Trophoblast cell (in vitro differentiated cells and primary cell): ENCODE results near the gene HIF3A.

Source experiments
- DNase-seq, 2 donors: peaks; one replicate each; pipeline ENCODE4 v3.0.0-alpha.2; 2016
- H2AFZ ChIP-seq: 2 replicates; pipeline ENCODE4 v1.6.1; 2013; ENCODE audit warnings: low read length, moderate library complexity, mild to moderate bottlenecking; ENCODE audit not compliant: insufficient read depth, poor library complexity
- H2AK5ac ChIP-seq: 2 replicates; pipeline ENCODE4 v1.6.1; 2013; ENCODE audit warnings: mild to moderate bottlenecking, low read length
- H2BK120ac ChIP-seq: 2 replicates; pipeline ENCODE4 v1.6.1; 2013; ENCODE audit warnings: low read length, mild to moderate bottlenecking, moderate library complexity; ENCODE audit not compliant: insufficient read depth, poor library complexity
- H2BK12ac ChIP-seq: 2 replicates; pipeline ENCODE4 v1.6.1; 2013; ENCODE audit warnings: mild to moderate bottlenecking, low read length, moderate library complexity
- H2BK5ac ChIP-seq: 2 replicates; pipeline ENCODE4 v1.6.1; 2013; ENCODE audit warnings: low read length, low read depth, moderate library complexity, mild to moderate bottlenecking; ENCODE audit not compliant: poor library complexity
- H3K14ac ChIP-seq: 2 replicates; pipeline ENCODE4 v1.6.1; 2013; ENCODE audit warnings: mild to moderate bottlenecking, low read length
- H3K18ac ChIP-seq: 2 replicates; pipeline ENCODE4 v1.6.1; 2013; ENCODE audit warnings: mild to moderate bottlenecking, low read length
- H3K23ac ChIP-seq: 2 replicates; pipeline ENCODE4 v1.6.1; 2013; ENCODE audit warnings: low read length
- H3K27ac ChIP-seq: 2 replicates; pipeline ENCODE4 v1.5.1; 2013; ENCODE audit warnings: low read depth, mild to moderate bottlenecking, inconsistent platforms, low read length, moderate library complexity
- H3K27me3 ChIP-seq: 2 replicates; pipeline ENCODE4 v1.6.1; 2013; ENCODE audit warnings: inconsistent platforms, mild to moderate bottlenecking, low read length, moderate library complexity; ENCODE audit not compliant: insufficient read depth
- H3K36me3 ChIP-seq, 2 experiments: 1 replicate in 1 of 2; 2 replicates in 1 of 2; pipeline ENCODE4 v1.6.1; 2013; ENCODE audit warnings: low read length in 2 of 2, mild to moderate bottlenecking in 2 of 2, moderate library complexity in 1 of 2; ENCODE audit not compliant: insufficient read depth in 2 of 2, control insufficient read depth in 1 of 2
- H3K4ac ChIP-seq: 2 replicates; pipeline ENCODE4 v1.6.1; 2013; ENCODE audit warnings: low read depth, mild to moderate bottlenecking, low read length, moderate library complexity
- H3K4me1 ChIP-seq, 2 experiments: 1 replicate in 1 of 2; 2 replicates in 1 of 2; pipeline ENCODE4 v1.6.1; 2013; ENCODE audit warnings: low read length in 2 of 2, mild to moderate bottlenecking in 2 of 2, moderate library complexity in 1 of 2; ENCODE audit not compliant: insufficient read depth in 2 of 2, control insufficient read depth in 1 of 2
- H3K4me2 ChIP-seq: 2 replicates; pipeline ENCODE4 v1.6.1; 2013; ENCODE audit warnings: inconsistent platforms, mild to moderate bottlenecking, low read length, moderate library complexity
- H3K4me3 ChIP-seq: 2 replicates; pipeline ENCODE4 v1.5.1; 2013; ENCODE audit warnings: mild to moderate bottlenecking, low read depth, low read length, inconsistent platforms
- H3K79me1 ChIP-seq: one replicate; pipeline ENCODE4 v1.6.1; 2013; ENCODE audit warnings: low read length
- H3K79me2 ChIP-seq: 2 replicates; pipeline ENCODE4 v1.6.1; 2013; ENCODE audit warnings: low read length, mild to moderate bottlenecking; ENCODE audit not compliant: control insufficient read depth, insufficient read depth, poor library complexity
- H3K9ac ChIP-seq: 2 replicates; pipeline ENCODE4 v1.6.1; 2013; ENCODE audit warnings: mild to moderate bottlenecking, low read length
- H3K9me3 ChIP-seq: 2 replicates; pipeline ENCODE4 v1.6.1; 2013; ENCODE audit warnings: low read depth, mild to moderate bottlenecking, control low read depth, inconsistent platforms, low read length; ENCODE audit not compliant: insufficient read depth
- H4K12ac ChIP-seq: 2 replicates; pipeline ENCODE4 v1.6.1; 2013; ENCODE audit warnings: low read depth, mild to moderate bottlenecking, low read length, moderate library complexity
- H4K8ac ChIP-seq: 2 replicates; pipeline ENCODE4 v1.6.1; 2013; ENCODE audit warnings: low read depth, mild to moderate bottlenecking, low read length, moderate library complexity
- H4K91ac ChIP-seq: one replicate; pipeline ENCODE4 v1.6.1; 2013; ENCODE audit warnings: low read depth, mild to moderate bottlenecking, low read length, moderate library complexity
- WGBS: extraction: QIAGEN DNeasy Blood & Tissue Kit; methylation state at CpG from one replicate; pipeline ENCODE4 v1.1.7; 2013; ENCODE audit warnings: missing lambda C conversion rate; ENCODE audit not compliant: insufficient read length, insufficient coverage; ENCODE audit errors: extremely low coverage; 5-methylcytosine and 5-hydroxymethylcytosine counted together

The HIF3A gene

GRCh38 chr19:46366620-46367292, 69.9 kb downstream of the HIF3A start:
- no peak overlapping the region for H4K8ac ChIP-seq
- H3K9me3 ChIP-seq, result peaks cover 2% of the 10 kb centered on the region
- H3K18ac ChIP-seq, result no peak overlapping the region
- peaks cover 2% of the 10 kb centered on the region for H3K79me1 ChIP-seq
- H3K4ac ChIP-seq, result no peak overlapping the region
- peaks cover 9 to 22% of the 10 kb centered on the region in 2 experiments for H3K36me3 ChIP-seq
- peaks cover 1% of the 10 kb centered on the region for H3K79me2 ChIP-seq
- no CpG with 5 or more reads among the region's 9 CpGs for WGBS
- no peak overlapping the region for H3K23ac ChIP-seq
- H2BK12ac ChIP-seq, result no peak overlapping the region
- H3K4me2 ChIP-seq, result no peak overlapping the region
- no peak overlapping the region for H4K91ac ChIP-seq
- H2AFZ ChIP-seq, result no peak overlapping the region
- no peak overlapping the region for H3K4me3 ChIP-seq
- H3K4me1 ChIP-seq, result peaks cover 11 to 14% of the 10 kb centered on the region in 2 experiments
- no peak overlapping the region for H4K12ac ChIP-seq
- H2AK5ac ChIP-seq, result no peak overlapping the region
- DNase-seq, result no peak
- no peak overlapping the region for H2BK120ac ChIP-seq
- H3K14ac ChIP-seq, result no peak overlapping the region
- H2BK5ac ChIP-seq, result no peak overlapping the region
- H3K27ac ChIP-seq, result no peak overlapping the region
- no peak overlapping the region for H3K9ac ChIP-seq
- no peaks in the 10 kb centered on the region for H3K27me3 ChIP-seq

DNA sequence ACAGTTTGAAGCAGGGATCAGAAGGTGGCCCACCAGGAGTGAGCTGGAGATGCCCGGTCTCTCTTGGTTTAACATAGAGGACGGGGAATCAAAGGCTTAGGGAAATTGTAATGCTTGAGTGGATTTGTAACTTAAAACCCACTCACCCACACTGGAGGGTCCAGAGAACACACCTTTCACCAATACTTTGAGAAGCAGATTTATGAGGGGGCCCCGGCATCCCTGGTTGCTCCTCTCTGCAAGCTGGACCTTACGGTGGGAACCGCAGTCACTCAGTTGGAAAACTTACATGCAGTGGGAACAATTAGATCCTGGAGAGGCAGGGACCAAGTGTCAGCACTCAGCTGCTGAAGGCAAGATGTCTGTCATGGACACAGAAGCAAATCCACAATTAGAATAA, 70.6 kb downstream of the HIF3A start:
- no peak overlapping the region for H4K8ac ChIP-seq
- no peak overlapping the region for H2BK120ac ChIP-seq
- peaks cover 9 to 22% of the 10 kb centered on the region in 2 experiments for H3K36me3 ChIP-seq

GRCh38 chr19:46368116-46368515, 71.3 kb downstream of the HIF3A start:
- H2AFZ ChIP-seq, result no peak overlapping the region
- H2BK120ac ChIP-seq, result no peak overlapping the region
- no peak overlapping the region for H3K18ac ChIP-seq
- H3K4ac ChIP-seq, result no peak overlapping the region
- no peak overlapping the region for H3K4me2 ChIP-seq
- peaks cover 9 to 22% of the 10 kb centered on the region in 2 experiments for H3K36me3 ChIP-seq
- H3K27me3 ChIP-seq, result no peaks in the 10 kb centered on the region
- H3K23ac ChIP-seq, result no peak overlapping the region
- no peak overlapping the region for H3K9ac ChIP-seq
- no peak overlapping the region for H4K91ac ChIP-seq
- H3K27ac ChIP-seq, result no peak overlapping the region
- H3K14ac ChIP-seq, result no peak overlapping the region
- H2AK5ac ChIP-seq, result no peak overlapping the region
- peaks cover 23 to 28% of the 10 kb centered on the region in 2 experiments for H3K4me1 ChIP-seq
- H3K79me2 ChIP-seq, result peaks cover 6% of the 10 kb centered on the region
- H3K4me3 ChIP-seq, result no peak overlapping the region
- H4K12ac ChIP-seq, result no peak overlapping the region
- peaks cover 8% of the 10 kb centered on the region for H3K79me1 ChIP-seq
- no peak overlapping the region for H2BK5ac ChIP-seq
- peaks cover 2% of the 10 kb centered on the region for H3K9me3 ChIP-seq
- no peak overlapping the region for H2BK12ac ChIP-seq
- no peak overlapping the region for H4K8ac ChIP-seq
- no peak for DNase-seq
- WGBS, result no CpG with 5 or more reads among the region's 7 CpGs

More for the DNA sequence above, 70.6 kb downstream of the HIF3A start:
- no peak overlapping the region for H4K91ac ChIP-seq
- peaks cover 3% of the 10 kb centered on the region for H3K79me1 ChIP-seq
- no peak overlapping the region for H4K12ac ChIP-seq
- H3K9ac ChIP-seq, result no peak overlapping the region
- H2AFZ ChIP-seq, result no peak overlapping the region
- H3K9me3 ChIP-seq, result peaks cover 2% of the 10 kb centered on the region
- no peak overlapping the region for H3K18ac ChIP-seq
- no peak overlapping the region for H2BK12ac ChIP-seq
- H3K4me1 ChIP-seq, result peaks cover 18 to 21% of the 10 kb centered on the region in 2 experiments
- no peak overlapping the region for H2AK5ac ChIP-seq
- H3K4me2 ChIP-seq, result no peak overlapping the region
- no CpG with 5 or more reads among the region's 5 CpGs for WGBS
- peaks cover 1% of the 10 kb centered on the region for H3K79me2 ChIP-seq
- H3K4ac ChIP-seq, result no peak overlapping the region
- H3K4me3 ChIP-seq, result no peak overlapping the region
- no peak for DNase-seq
- H3K27ac ChIP-seq, result no peak overlapping the region
- no peaks in the 10 kb centered on the region for H3K27me3 ChIP-seq
- H2BK5ac ChIP-seq, result no peak overlapping the region
- H3K23ac ChIP-seq, result no peak overlapping the region
- no peak overlapping the region for H3K14ac ChIP-seq

DNA sequence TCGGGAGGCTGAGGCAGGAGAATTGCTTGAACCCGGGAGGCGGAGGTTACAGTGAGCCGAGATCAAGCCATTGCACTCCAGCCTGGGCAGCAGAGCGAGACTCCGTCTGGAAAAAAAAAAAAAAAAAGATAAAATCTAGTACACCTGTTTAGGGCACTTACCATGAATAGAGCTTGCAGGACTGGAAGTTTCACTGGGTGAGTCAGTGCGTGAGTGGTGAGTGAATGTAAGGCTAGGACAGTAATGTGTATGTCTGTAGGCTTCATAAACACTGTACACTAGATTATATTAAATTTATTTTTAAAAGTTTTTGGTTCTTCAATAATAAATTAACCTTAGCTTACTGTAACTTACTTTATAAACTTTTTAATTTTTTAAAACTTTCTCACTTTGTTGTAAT, 73.0 kb downstream of the HIF3A start:
- Histone ChIP-seq H3K18ac (no peak overlapping the region), H3K27me3 (no peaks in the 10 kb centered on the region), H3K23ac (no peak overlapping the region), H4K91ac (no peak overlapping the region), H4K12ac (no peak overlapping the region), H2BK12ac (no peak overlapping the region), H3K27ac (no peak overlapping the region), H3K9me3 (peaks cover 2% of the 10 kb centered on the region), H3K4me3 (no peak overlapping the region), H3K4me2 (no peak overlapping the region), H2AK5ac (no peak overlapping the region), H2AFZ (no peak overlapping the region), H4K8ac (no peak overlapping the region), H3K79me2 (peaks cover 11% of the 10 kb centered on the region), H3K4ac (no peak overlapping the region), H2BK120ac (no peak overlapping the region), H3K9ac (no peak overlapping the region), H3K14ac (no peak overlapping the region), H2BK5ac (no peak overlapping the region), H3K36me3 (peaks cover 4 to 20% of the 10 kb centered on the region in 2 experiments), H3K79me1 (peaks cover 20% of the 10 kb centered on the region), H3K4me1 (peaks cover 32 to 38% of the 10 kb centered on the region in 2 experiments)
- WGBS, result no CpG with 5 or more reads among the region's 7 CpGs
- DNase-seq, result peak; percentile 69 to 84
